Effector CD4-positive, alpha-beta T cell (primary cell): ENCODE results near the gene PYM1.
A peak's percentile ranks its signal among the peaks of the same experiment; 100 is the strongest.

Source experiments
- DNase-seq: peaks from one replicate; pipeline ENCODE4 v3.0.0-alpha.2; 2020
- total RNA-seq: gene quantifications from one replicate; lab custom pipeline; 2026; lab: John Stamatoyannopoulos, UW

Gene PYM1
- total RNA-seq: 19.9 reads per million, percentile 46 among the genes with 10 or more reads in this experiment

GRCh38 chr12:55927588-55928502 lies at the start of gene PYM1:
PYM1 (minus strand) TSS chr12:55927894; CDS start chr12:55927761, 133 bp downstream.
- DNase-seq: peak; percentile 49

- DNase-seq: no peak
Observed at GRCh38 chr12:55974308-55974730, 46.6 kb upstream of the PYM1 start.

GRCh38 chr12:55973599-55974307 lies 46.1 kb upstream of the PYM1 start, which contains the start of gene RAB5B:
RAB5B (plus strand) TSS chr12:55974078; CDS start chr12:55986961, 12,883 bp downstream.
- peak; percentile 98 for DNase-seq

GRCh38 chr12:55972911-55973598 lies 45.4 kb upstream of the PYM1 start:
- no peak for DNase-seq

- no peak for DNase-seq
Observed at GRCh38 chr12:55972456-55972855, 44.8 kb upstream of the PYM1 start.

GRCh38 chr12:55972042-55972441 lies 44.3 kb upstream of the PYM1 start:
- no peak for DNase-seq

- no peak for DNase-seq
Observed at GRCh38 chr12:55970775-55971174, 43.1 kb upstream of the PYM1 start.

GRCh38 chr12:55969356-55969755 lies 41.7 kb upstream of the PYM1 start:
- DNase-seq: no peak

GRCh38 chr12:55966408-55967281 lies 39.0 kb upstream of the PYM1 start, which contains the start of gene CDK2:
CDK2 (plus strand) TSS chr12:55966830; CDS start chr12:55967009, 179 bp downstream.
- peak; percentile 83 for DNase-seq

- DNase-seq: no peak
Observed at GRCh38 chr12:55965941-55966407, 38.3 kb upstream of the PYM1 start, which contains the start of gene PMEL. PMEL (minus strand) TSS chr12:55966042; CDS start chr12:55966011, 31 bp downstream.

GRCh38 chr12:55965240-55965639 lies 37.5 kb upstream of the PYM1 start:
- DNase-seq: no peak

- DNase-seq: no peak
Observed at GRCh38 chr12:55963760-55964159, 36.1 kb upstream of the PYM1 start.

- DNase-seq: no peak
Observed at GRCh38 chr12:55957106-55957859, 29.6 kb upstream of the PYM1 start.

- DNase-seq: peak; percentile 32
Observed at GRCh38 chr12:55955800-55956508, 28.3 kb upstream of the PYM1 start.

GRCh38 chr12:55955344-55955743 lies 27.6 kb upstream of the PYM1 start:
- no peak for DNase-seq

- DNase-seq: no peak
Observed at GRCh38 chr12:55946553-55946952, 18.9 kb upstream of the PYM1 start.

- DNase-seq: no peak
Observed at GRCh38 chr12:55942577-55943136, 15.0 kb upstream of the PYM1 start.

- no peak for DNase-seq
Observed at GRCh38 chr12:55942055-55942454, 14.4 kb upstream of the PYM1 start.

- DNase-seq: peak; percentile 80
Observed at GRCh38 chr12:55940065-55940732, 12.5 kb upstream of the PYM1 start.
